Loucy (cell line): ENCODE measurements around the gene EBPL.

Source experiments
- H2AFZ ChIP-seq: fragments of 200-600 bp; sonication (generic); 2 replicates; pipeline ENCODE4 v1.6.0; 2016; ENCODE audit warnings: antibody characterized with exemption, mild to moderate bottlenecking, low read length, moderate library complexity
- H3F3A ChIP-seq: fragments of 200-600 bp; 2 replicates; pipeline ENCODE4 v1.6.0; 2016; ENCODE audit warnings: antibody characterized with exemption, low read depth, mild to moderate bottlenecking
- H3K27me3 ChIP-seq: fragments of 200-600 bp; sonication (generic); 2 replicates; pipeline ENCODE4 v1.6.1; 2014; ENCODE audit warnings: low read length, mild to moderate bottlenecking; ENCODE audit not compliant: insufficient read depth, poor library complexity, severe bottlenecking
- H3K36me3 ChIP-seq: fragments of 200-600 bp; sonication (generic); 2 replicates; pipeline ENCODE4 v1.6.1; 2016; ENCODE audit warnings: low read length; ENCODE audit not compliant: insufficient read depth
- H3K4me1 ChIP-seq: fragments of 200-600 bp; sonication (generic); 2 replicates; pipeline ENCODE4 v1.5.1; 2014; ENCODE audit warnings: low read length, mild to moderate bottlenecking; ENCODE audit not compliant: insufficient read depth, poor library complexity, severe bottlenecking
- H3K4me2 ChIP-seq: fragments of 200-600 bp; sonication (generic); 2 replicates; pipeline ENCODE4 v1.6.0; 2014; ENCODE audit warnings: antibody characterized with exemption, low read length, low read depth, mild to moderate bottlenecking; ENCODE audit not compliant: poor library complexity, severe bottlenecking
- H3K4me3 ChIP-seq: fragments of 200-600 bp; sonication (generic); 2 replicates; pipeline ENCODE4 v1.5.1; 2014; ENCODE audit warnings: low read length, mild to moderate bottlenecking, mixed read lengths; ENCODE audit not compliant: poor library complexity, severe bottlenecking
- H3K79me2 ChIP-seq: fragments of 200-600 bp; sonication (generic); 2 replicates; pipeline ENCODE4 v1.6.1; 2014; ENCODE audit warnings: low read length; ENCODE audit not compliant: insufficient read depth
- H3K9ac ChIP-seq: fragments of 200-600 bp; sonication (generic); 2 replicates; pipeline ENCODE4 v1.6.0; 2014; ENCODE audit warnings: mild to moderate bottlenecking, low read depth, low read length, moderate library complexity; ENCODE audit not compliant: poor library complexity, severe bottlenecking
- H3K9me2 ChIP-seq: fragments of 200-600 bp; sonication (generic); replicated peaks from 2 replicates; pipeline ENCODE4 v1.6.1; 2016; ENCODE audit warnings: low read depth, low read length, mixed read lengths
- H3K9me3 ChIP-seq: fragments of 200-600 bp; sonication (generic); 2 replicates; pipeline ENCODE4 v1.6.1; 2014; ENCODE audit warnings: mild to moderate bottlenecking, antibody characterized with exemption, low read length, low read depth; ENCODE audit not compliant: insufficient read depth
- H4K20me1 ChIP-seq: fragments of 200-600 bp; sonication (generic); 2 replicates; pipeline ENCODE4 v1.6.0; 2014; ENCODE audit warnings: antibody characterized with exemption, low read length, mild to moderate bottlenecking; ENCODE audit not compliant: insufficient read depth, poor library complexity, severe bottlenecking
- CTCF ChIP-seq: fragments of 200-600 bp; sonication (generic); conservative IDR thresholded peaks from 2 replicates; pipeline ENCODE4 v1.5.1; 2014; ENCODE audit warnings: mild to moderate bottlenecking, antibody characterized with exemption, low read length
- EZH2phosphoT487 ChIP-seq: fragments of 200-600 bp; IDR thresholded peaks from 2 replicates; pipeline ENCODE4 v1.6.1; 2018; ENCODE audit warnings: antibody characterized with exemption, mild to moderate bottlenecking, moderate library complexity, borderline replicate concordance

The EBPL gene

GRCh38 chr13:49697468-49697867 lies 6.2 kb upstream of the EBPL start:
- Histone ChIP-seq H3K79me2 (no peaks in the 10 kb centered on the region), H3K27me3 (no peaks in the 10 kb centered on the region), H3K4me1 (peaks cover 24% of the 10 kb centered on the region), H4K20me1 (no peaks in the 10 kb centered on the region), H3K4me2 (no peak overlapping the region), H3K9me3 (no peaks in the 10 kb centered on the region), H3K4me3 (no peak overlapping the region), H3K36me3 (peaks cover 25% of the 10 kb centered on the region), H2AFZ (no peak overlapping the region), H3K9ac (no peak overlapping the region), H3K9me2 (no peaks in the 10 kb centered on the region), H3F3A (peaks cover 8% of the 10 kb centered on the region)
- TF ChIP-seq CTCF (no peak), EZH2phosphoT487 (no peak)

GRCh38 chr13:49694446-49694845 lies 3.2 kb upstream of the EBPL start:
- no peak overlapping the region for H3K4me2 ChIP-seq
- peaks cover 14% of the 10 kb centered on the region for H3K79me2 ChIP-seq
- no peak overlapping the region for H3K9ac ChIP-seq
- no peaks in the 10 kb centered on the region for H3K9me2 ChIP-seq
- H3K36me3 ChIP-seq = no peaks in the 10 kb centered on the region; the same call in 1 of the 2 replicates
- no peaks in the 10 kb centered on the region for H3K27me3 ChIP-seq
- no peak for TF ChIP-seq CTCF
- H3K9me3 ChIP-seq = no peaks in the 10 kb centered on the region
- peaks cover 8% of the 10 kb centered on the region for H3F3A ChIP-seq
- peaks cover 15% of the 10 kb centered on the region for H4K20me1 ChIP-seq
- H3K4me1 ChIP-seq = peaks cover 43% of the 10 kb centered on the region
- no peak overlapping the region for H3K4me3 ChIP-seq
- no peak overlapping the region for H2AFZ ChIP-seq

DNA sequence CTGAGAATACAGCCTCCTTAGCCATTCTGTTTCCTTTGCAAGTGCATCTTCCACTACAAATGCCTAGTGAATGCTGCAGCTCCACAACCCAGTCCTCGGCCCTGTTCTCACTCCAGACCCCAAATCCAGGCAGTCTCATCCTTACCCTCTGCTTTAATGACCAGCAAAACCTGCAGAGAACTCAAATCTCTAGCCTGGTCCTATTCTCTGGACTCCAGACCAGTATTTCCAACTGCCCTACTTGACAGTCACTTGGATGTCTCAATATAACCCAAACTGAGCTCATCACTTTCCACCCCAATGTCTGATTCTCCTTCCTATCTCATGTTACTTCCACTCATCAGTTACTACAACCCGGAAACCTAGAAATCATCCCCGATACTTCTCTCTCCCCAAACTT lies 2.6 kb upstream of the EBPL start:
- H3F3A ChIP-seq = peaks cover 8% of the 10 kb centered on the region
- no peak overlapping the region for H2AFZ ChIP-seq
- no peaks in the 10 kb centered on the region; the same call in 1 of the 2 replicates for H3K36me3 ChIP-seq
- H3K4me2 ChIP-seq = peak overlapping the region; percentile 10
- no peaks in the 10 kb centered on the region for H3K27me3 ChIP-seq
- no peaks in the 10 kb centered on the region for H3K9me2 ChIP-seq
- H3K9ac ChIP-seq = no peak overlapping the region
- no peak overlapping the region for H3K4me3 ChIP-seq
- H3K4me1 ChIP-seq = peaks cover 46% of the 10 kb centered on the region
- peaks cover 18% of the 10 kb centered on the region for H4K20me1 ChIP-seq
- TF ChIP-seq CTCF (no peak), EZH2phosphoT487 (no peak)
- H3K9me3 ChIP-seq = no peaks in the 10 kb centered on the region
- peaks cover 19% of the 10 kb centered on the region for H3K79me2 ChIP-seq
